Fibroblast of lung (primary cell): ENCODE measurements around the gene OBSCN. TPM values are rescaled to one million over a fixed set of nuclear protein-coding genes. Genes with fewer than 3 reads are reported as not detected.
A peak's percentile ranks its signal among the peaks of the same experiment; 100 is the strongest.

Source experiments
- DNase-seq, 2 donors: peaks; one replicate each; pipeline versions ENCODE4 v3.0.0 to v3.0.0-alpha.2; 2010; ENCODE audit warnings: low read depth in 2 of 2
- H2AFZ ChIP-seq: 2 replicates; pipeline ENCODE4 v1.5.1; 2012; ENCODE audit warnings: low read length, control low read depth, inconsistent platforms
- H3K27ac ChIP-seq: 2 replicates; pipeline ENCODE4 v1.5.1; 2011; ENCODE audit warnings: low read length, control low read depth; ENCODE audit not compliant: insufficient read depth
- H3K27me3 ChIP-seq: 2 replicates; pipeline ENCODE4 v1.5.1; 2011; ENCODE audit warnings: mild to moderate bottlenecking, low read length; ENCODE audit not compliant: control insufficient read depth, insufficient read depth
- H3K36me3 ChIP-seq: 2 replicates; pipeline ENCODE4 v1.5.1; 2011; ENCODE audit warnings: low read length; ENCODE audit not compliant: control insufficient read depth, insufficient read depth
- H3K4me1 ChIP-seq: 2 replicates; pipeline ENCODE4 v1.5.1; 2011; ENCODE audit warnings: low read length; ENCODE audit not compliant: control insufficient read depth, insufficient read depth; ENCODE audit errors: extremely low read depth
- H3K4me2 ChIP-seq: 2 replicates; pipeline ENCODE4 v1.5.1; 2011; ENCODE audit warnings: low read length, control low read depth; ENCODE audit not compliant: insufficient read depth; ENCODE audit errors: extremely low read depth
- H3K4me3 ChIP-seq, 4 experiments: fragments of 200-600 bp in 1 of 4; sonication (generic) in 1 of 4; replicated peaks in 1 of 4; 2 replicates each; pipeline ENCODE4 v1.5.1; 2011 to 2016; ENCODE audit warnings: low read length in 4 of 4, low read depth in 3 of 4, mild to moderate bottlenecking in 3 of 4, control low read depth in 2 of 4, inconsistent platforms in 1 of 4, mixed read lengths in 1 of 4; ENCODE audit not compliant: insufficient read depth in 1 of 4; ENCODE audit errors: control extremely low read depth in 1 of 4
- H3K79me2 ChIP-seq: 2 replicates; pipeline ENCODE4 v1.5.1; 2012; ENCODE audit warnings: mild to moderate bottlenecking, low read length, inconsistent platforms; ENCODE audit not compliant: control insufficient read depth, insufficient read depth
- H3K9ac ChIP-seq: 2 replicates; pipeline ENCODE4 v1.5.1; 2011; ENCODE audit warnings: mild to moderate bottlenecking, low read length, control low read depth; ENCODE audit not compliant: insufficient read depth
- H3K9me3 ChIP-seq: 2 replicates; pipeline ENCODE4 v1.5.1; 2012; ENCODE audit warnings: low read depth, low read length; ENCODE audit not compliant: control insufficient read depth, insufficient read depth
- H4K20me1 ChIP-seq: 2 replicates; pipeline ENCODE4 v1.5.1; 2011; ENCODE audit warnings: low read length; ENCODE audit not compliant: control insufficient read depth, insufficient read depth; ENCODE audit errors: extremely low read depth
- EZH2 ChIP-seq: IDR thresholded peaks from 2 replicates; pipeline ENCODE4 v1.5.1; 2012; ENCODE audit warnings: low read length, control low read depth, mild to moderate bottlenecking; ENCODE audit errors: missing control alignments
- polyA plus RNA-seq, 2 donors: library from polyadenylated mRNA; depleted of rRNA in 1 of 2; stranded (reverse) in 1 of 2; unstranded in 1 of 2; fragments of >200 nt; gene quantifications; 2 replicates each; pipeline ENCODE4 v1.2.1, GENCODE V29; 2011 to 2012; ENCODE audit warnings: missing spikeins in 1 of 2
- total RNA-seq: library from RNA; depleted of rRNA; stranded (reverse); fragments of >200 nt; gene quantifications from 2 replicates; pipeline ENCODE4 v1.2.1, GENCODE V29; 2014
- TF ChIP-seq, protein P1 (sequence below), 2 donors: IDR thresholded peaks in 1 of 2; conservative IDR thresholded peaks in 1 of 2; 1 replicate in 1 of 2; 2 replicates in 1 of 2; pipeline ENCODE4 v1.5.1; 2011 to 2012; ENCODE audit warnings: low read length in 2 of 2, control low read depth in 1 of 2, inconsistent platforms in 1 of 2, low read depth in 1 of 2, mild to moderate bottlenecking in 1 of 2

Gene OBSCN
- total and polyA plus RNA-seq, 2 donors (not counting 1 experiment from before 2014, with no cell fraction given): 0.87 to 16.8 TPM

DNA sequence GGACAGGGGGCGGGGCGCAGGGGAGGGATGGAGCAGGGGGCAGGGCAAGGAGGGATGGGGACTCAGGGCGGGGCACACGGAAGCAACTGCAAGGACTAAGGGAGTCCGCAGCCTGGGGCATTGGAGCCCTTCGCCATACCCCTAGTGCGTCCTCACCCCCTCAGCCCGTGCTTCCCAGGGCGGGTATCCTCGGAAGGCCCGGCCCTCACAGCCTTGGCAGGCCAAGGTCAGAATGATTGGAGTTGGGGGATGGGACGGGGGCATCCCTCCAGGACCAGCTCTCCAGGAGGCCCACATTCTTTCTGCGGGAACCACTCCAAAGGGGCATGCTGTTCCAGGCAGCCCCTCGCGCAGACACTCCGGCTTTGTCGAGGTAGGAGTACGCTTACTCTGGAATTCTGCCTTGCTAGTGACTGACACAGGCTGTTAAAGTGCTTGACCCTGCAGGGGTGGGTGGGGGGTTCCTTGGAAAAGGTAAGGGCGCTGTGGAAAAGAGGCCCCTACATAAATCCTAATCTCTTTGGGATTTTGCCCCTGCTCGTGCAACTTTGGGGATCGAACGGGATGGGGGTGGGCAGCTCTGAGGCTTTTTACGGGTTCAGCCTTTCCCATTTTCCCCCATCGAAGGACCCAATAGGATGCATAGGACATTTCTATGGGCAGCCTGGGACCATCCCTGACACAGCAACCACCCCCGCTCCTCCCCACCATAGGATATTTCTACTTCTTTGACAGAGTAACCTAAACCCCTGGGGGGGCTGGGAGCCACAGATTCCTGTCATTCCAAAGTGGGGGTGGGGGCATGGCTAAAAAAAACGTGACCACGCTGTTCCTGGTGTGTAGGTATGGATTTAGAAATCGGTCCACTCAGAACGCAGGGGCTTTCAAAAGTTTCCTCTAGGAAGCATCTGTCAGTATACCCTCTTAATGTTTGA lies 199.5 kb downstream of the OBSCN start:
- Histone ChIP-seq H3K4me3 (peak overlapping the region; percentile 86 to 94 (median 87)), H3K9ac (peak overlapping the region; percentile 44), H3K27ac (peak overlapping the region; percentile 59), H3K36me3 (peaks cover 7% of the 10 kb centered on the region), H3K9me3 (no peaks in the 10 kb centered on the region), H4K20me1 (no peaks in the 10 kb centered on the region), H3K4me1 (peaks cover 9% of the 10 kb centered on the region), H3K27me3 (no peaks in the 10 kb centered on the region), H3K79me2 (peaks cover 54% of the 10 kb centered on the region), H3K4me2 (peak overlapping the region; percentile 92), H2AFZ (peak overlapping the region; percentile 47)
- TF ChIP-seq EZH2: no peak
- TF ChIP-seq, protein P1, sequence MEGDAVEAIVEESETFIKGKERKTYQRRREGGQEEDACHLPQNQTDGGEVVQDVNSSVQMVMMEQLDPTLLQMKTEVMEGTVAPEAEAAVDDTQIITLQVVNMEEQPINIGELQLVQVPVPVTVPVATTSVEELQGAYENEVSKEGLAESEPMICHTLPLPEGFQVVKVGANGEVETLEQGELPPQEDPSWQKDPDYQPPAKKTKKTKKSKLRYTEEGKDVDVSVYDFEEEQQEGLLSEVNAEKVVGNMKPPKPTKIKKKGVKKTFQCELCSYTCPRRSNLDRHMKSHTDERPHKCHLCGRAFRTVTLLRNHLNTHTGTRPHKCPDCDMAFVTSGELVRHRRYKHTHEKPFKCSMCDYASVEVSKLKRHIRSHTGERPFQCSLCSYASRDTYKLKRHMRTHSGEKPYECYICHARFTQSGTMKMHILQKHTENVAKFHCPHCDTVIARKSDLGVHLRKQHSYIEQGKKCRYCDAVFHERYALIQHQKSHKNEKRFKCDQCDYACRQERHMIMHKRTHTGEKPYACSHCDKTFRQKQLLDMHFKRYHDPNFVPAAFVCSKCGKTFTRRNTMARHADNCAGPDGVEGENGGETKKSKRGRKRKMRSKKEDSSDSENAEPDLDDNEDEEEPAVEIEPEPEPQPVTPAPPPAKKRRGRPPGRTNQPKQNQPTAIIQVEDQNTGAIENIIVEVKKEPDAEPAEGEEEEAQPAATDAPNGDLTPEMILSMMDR (conservative IDR thresholded peaks at IDR 0.05 in 1 of 2, IDR thresholded peaks at IDR 0.05 in 1 of 2; ENCODE audit: low read depth in 1 of 2, low read length in 2 of 2): no peak
- peak in 1 of 2 donors; percentile 19 for DNase-seq

DNA sequence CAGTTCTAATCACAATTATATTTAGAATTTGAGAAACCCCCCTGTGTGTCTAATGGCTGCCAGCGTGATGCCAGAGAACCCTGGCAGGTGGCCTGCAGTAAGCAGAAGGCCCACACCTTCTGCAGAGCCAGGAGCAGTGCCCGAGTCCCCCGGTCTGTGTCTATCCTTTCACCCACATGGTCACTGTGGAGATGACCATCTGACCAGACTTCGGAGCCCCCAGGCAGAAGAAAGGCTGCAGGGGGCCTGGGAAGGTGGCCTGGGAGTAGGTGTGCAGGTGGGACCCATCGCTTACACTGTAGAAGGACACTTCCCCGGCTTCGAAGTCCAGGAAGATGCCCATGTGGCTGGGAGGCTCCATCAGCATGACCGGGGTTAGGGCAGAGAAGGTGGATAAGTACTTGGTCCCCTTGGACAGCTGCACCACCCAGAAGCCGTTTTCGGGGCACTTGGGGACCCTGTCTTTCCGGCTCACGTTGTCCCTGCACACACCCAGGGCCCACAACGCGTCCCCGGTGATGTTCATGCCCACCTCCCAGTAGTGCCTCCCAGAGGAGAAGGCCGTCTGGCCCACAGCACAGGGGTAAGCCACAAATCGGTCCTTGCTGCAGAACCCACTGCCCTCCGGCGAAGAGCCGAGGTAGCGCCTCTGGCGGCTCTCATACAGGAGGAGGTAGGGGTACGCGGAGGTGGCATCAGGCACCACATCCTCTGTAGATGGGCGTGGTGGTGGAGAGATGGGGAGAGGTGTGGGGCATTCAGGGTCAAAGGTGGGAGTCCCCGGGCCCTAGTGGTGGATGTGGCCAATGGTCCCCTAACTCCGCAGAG lies 200.4 kb downstream of the OBSCN start:
- no peak overlapping the region for H3K27ac ChIP-seq
- no peaks in the 10 kb centered on the region for H4K20me1 ChIP-seq
- H2AFZ ChIP-seq: no peak overlapping the region
- H3K27me3 ChIP-seq: no peaks in the 10 kb centered on the region
- peaks cover 9% of the 10 kb centered on the region for H3K4me1 ChIP-seq
- no peak overlapping the region for H3K9ac ChIP-seq
- H3K36me3 ChIP-seq: peaks cover 7% of the 10 kb centered on the region
- H3K4me3 ChIP-seq: peak overlapping the region; percentile 86 to 94 (median 87)
- H3K79me2 ChIP-seq: peaks cover 45% of the 10 kb centered on the region
- DNase-seq: no peak
- TF ChIP-seq EZH2: no peak
- TF ChIP-seq, protein P1 (conservative IDR thresholded peaks at IDR 0.05 in 1 of 2, IDR thresholded peaks at IDR 0.05 in 1 of 2; ENCODE audit: low read depth in 1 of 2, low read length in 2 of 2): no peak
- peak overlapping the region; percentile 92 for H3K4me2 ChIP-seq
- no peaks in the 10 kb centered on the region for H3K9me3 ChIP-seq
